ENCODE measurements around the gene BCAS4. TPM values are rescaled to one million over a fixed set of nuclear protein-coding genes. Genes with fewer than 3 reads are reported as not detected.
"Not testable (repeated sequence)": the region's sequence is repeated elsewhere in the genome, so short reads cannot be mapped to it uniquely, and the experiment has no call there.

The BCAS4 gene
- total RNA-seq, 4 donors from 2014 or later = 0.66 to 91.6 (median 1.9) TPM

DNA sequence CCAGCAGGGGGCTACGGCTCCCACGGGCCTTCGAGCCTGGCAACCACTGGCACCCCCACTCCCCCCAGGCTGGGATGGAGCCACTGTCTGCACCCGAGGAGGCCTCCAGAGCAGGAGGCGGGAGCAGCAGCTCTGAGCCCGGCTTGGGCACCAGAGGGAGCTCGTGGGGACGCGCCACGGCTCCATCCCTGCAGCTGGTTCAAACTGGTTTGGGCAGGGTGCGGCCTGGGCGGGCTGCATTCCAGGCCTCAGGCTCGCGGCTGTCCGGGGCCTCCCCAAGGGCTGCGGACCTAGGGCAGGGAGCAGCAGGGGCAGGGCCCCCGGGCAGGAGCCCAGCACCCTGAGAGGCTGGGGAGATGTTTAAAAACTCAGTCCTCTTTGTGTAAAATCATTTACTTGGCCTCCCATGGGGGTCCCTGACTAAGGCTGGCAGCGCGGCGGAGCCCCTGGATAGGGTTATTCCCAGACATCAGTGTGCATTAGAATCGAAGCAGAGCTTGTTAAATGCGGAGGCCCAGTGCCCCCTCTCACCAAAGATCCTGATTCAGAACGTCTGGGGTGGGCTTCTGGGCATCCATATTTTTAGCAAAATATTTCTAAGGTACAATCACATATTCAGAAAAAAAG is 4.1 kb upstream of the BCAS4 start:
- H3K4me1 ChIP-seq = peaks cover 0 to 28% (median 4%) of the 10 kb centered on the region in 4 donors
- peak overlapping the region in 1 of 4 donors; percentile 28 for H3K4me3 ChIP-seq
- TF ChIP-seq POLR2A (IDR thresholded peaks at IDR 0.05) = no peak
- TF ChIP-seq, protein P1, sequence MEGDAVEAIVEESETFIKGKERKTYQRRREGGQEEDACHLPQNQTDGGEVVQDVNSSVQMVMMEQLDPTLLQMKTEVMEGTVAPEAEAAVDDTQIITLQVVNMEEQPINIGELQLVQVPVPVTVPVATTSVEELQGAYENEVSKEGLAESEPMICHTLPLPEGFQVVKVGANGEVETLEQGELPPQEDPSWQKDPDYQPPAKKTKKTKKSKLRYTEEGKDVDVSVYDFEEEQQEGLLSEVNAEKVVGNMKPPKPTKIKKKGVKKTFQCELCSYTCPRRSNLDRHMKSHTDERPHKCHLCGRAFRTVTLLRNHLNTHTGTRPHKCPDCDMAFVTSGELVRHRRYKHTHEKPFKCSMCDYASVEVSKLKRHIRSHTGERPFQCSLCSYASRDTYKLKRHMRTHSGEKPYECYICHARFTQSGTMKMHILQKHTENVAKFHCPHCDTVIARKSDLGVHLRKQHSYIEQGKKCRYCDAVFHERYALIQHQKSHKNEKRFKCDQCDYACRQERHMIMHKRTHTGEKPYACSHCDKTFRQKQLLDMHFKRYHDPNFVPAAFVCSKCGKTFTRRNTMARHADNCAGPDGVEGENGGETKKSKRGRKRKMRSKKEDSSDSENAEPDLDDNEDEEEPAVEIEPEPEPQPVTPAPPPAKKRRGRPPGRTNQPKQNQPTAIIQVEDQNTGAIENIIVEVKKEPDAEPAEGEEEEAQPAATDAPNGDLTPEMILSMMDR (IDR thresholded peaks at IDR 0.05) = peak; percentile 67 to 83 (median 78)
- H3K27ac ChIP-seq = peak overlapping the region; percentile 53 to 80 (median 64)
- H3K9me3 ChIP-seq = no peaks in the 10 kb centered on the region
- peak; percentile 81 to 94 (median 93) for DNase-seq
- H3K36me3 ChIP-seq = no peaks in the 10 kb centered on the region
- H3K27me3 ChIP-seq = no peaks in the 10 kb centered on the region

DNA sequence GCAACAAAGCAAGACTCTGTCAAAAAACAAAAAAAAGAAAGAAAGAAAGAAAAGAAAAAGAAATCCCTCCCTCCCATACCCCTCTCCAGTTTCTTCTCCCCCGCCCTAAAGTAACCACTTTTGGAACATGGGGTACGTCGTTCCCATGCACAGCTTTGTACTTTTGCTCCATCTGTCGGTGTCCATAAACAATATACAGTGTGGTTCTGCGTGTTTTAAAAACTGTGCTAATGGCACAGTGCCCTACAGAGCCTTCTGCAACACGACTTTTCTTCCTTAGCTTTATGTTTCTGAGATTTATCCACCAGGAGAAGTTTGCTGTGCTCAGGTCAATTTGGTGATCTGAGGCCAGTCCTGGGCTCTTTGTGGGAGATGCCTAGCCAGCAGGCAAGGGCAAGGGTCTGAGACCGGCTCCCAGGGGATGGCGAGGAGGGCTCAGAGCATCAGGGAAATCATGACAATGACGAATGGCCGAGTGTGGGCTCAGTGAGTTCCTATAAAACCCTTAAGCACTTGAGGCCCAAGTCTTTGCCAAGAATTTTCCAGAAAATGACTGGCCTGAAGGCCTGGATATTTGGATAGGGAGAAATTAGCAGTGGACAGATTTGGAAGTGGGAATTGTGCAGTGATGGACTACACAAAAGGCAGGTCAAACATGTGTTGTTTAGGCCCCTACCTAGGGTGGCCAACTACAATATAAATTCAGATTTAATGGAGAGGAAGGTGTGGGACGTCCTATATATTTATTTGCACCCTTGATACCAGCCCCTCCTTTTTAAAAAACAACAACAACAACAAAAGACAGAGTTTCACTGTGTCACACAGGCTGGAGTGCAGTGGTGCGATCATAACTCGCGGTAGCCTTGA is 1.9 kb upstream of the BCAS4 start:
- Histone ChIP-seq H3K9me3 (no peaks in the 10 kb centered on the region), H3K4me3 (no peak overlapping the region), H3K4me1 (peaks cover 0 to 28% (median 4%) of the 10 kb centered on the region in 4 donors), H3K27me3 (no peaks in the 10 kb centered on the region), H3K36me3 (no peaks in the 10 kb centered on the region), H3K27ac (no peak overlapping the region)
- no peak for DNase-seq
- TF ChIP-seq POLR2A (IDR thresholded peaks at IDR 0.05) = no peak
- TF ChIP-seq, protein P1 (IDR thresholded peaks at IDR 0.05) = no peak

DNA sequence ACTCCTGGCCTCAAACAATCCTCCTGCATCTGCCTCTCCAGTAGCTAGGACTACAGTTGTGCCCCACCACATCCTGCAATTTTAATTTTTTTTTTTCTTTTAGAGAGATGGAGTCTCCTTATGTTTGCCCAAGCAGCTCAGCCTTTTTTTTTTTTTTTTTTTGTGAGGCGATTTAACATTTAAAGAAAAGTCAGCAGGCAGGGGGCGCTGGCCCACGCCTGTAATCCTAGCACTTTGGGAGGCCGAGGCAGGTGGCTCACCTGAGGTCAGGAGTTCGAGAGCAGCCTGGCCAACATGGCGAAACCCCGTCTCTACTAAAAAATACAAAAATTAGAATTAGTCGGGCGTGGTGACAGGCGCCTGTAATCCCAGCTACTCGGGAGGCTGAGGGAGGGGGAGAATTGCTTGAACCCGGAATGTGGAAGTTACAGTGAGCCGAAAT is 1.3 kb upstream of the BCAS4 start:
- H3K4me1 ChIP-seq = peaks cover 0 to 28% (median 4%) of the 10 kb centered on the region in 4 donors
- H3K27ac ChIP-seq, H3K9me3 ChIP-seq, H3K36me3 ChIP-seq, H3K27me3 ChIP-seq, H3K4me3 ChIP-seq: not testable (repeated sequence)
- TF ChIP-seq, protein P1 (IDR thresholded peaks at IDR 0.05) = peak in 3 of 6 experiments; percentile 29 to 42 (median 36)
- peak in 2 of 3 donors; percentile 52 to 76 for DNase-seq

DNA sequence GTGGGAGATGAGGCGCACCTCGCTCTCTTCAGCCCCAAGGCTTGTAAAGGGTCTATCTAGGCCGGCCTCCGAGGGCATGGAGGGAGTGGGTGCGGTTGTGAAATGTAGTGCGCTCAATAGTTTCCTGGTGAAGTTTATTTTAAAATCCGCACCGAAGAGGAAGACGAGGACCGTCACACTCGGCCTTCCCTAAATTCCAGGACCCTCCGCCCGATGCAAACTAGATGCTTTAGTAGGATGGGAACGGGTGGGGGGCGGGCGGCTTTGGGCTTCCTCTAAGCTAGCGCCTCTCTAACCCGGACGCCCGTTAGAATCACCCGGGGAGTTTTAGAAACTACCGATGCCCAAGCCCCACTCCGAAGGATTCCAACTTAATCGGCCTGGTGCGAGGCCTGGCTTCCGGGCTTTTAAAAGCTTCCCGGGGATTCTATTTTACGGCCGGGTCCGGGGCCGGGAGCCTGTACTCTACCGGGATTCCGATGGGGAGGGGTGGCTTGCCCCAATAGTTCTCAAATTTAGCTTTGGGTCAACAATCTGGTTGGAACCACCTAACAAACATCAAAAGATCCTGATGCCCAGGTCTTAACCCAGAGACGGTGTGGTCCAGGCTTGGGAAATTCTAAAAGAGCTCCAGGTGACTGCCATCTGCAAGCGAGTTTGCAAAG is 548 bp upstream of the BCAS4 start:
- peak overlapping the region in 3 of 4 donors; percentile 11 to 97 (median 59) for H3K27ac ChIP-seq
- peak overlapping the region; percentile 78 to 97 (median 86) for H3K4me3 ChIP-seq
- H3K36me3 ChIP-seq = no peaks in the 10 kb centered on the region
- peaks cover 0 to 28% (median 4%) of the 10 kb centered on the region in 4 donors for H3K4me1 ChIP-seq
- no peaks in the 10 kb centered on the region for H3K27me3 ChIP-seq
- TF ChIP-seq, protein P1 (IDR thresholded peaks at IDR 0.05) = no peak
- no peak for TF ChIP-seq POLR2A (IDR thresholded peaks at IDR 0.05)
- no peak for DNase-seq
- H3K9me3 ChIP-seq = no peaks in the 10 kb centered on the region

DNA sequence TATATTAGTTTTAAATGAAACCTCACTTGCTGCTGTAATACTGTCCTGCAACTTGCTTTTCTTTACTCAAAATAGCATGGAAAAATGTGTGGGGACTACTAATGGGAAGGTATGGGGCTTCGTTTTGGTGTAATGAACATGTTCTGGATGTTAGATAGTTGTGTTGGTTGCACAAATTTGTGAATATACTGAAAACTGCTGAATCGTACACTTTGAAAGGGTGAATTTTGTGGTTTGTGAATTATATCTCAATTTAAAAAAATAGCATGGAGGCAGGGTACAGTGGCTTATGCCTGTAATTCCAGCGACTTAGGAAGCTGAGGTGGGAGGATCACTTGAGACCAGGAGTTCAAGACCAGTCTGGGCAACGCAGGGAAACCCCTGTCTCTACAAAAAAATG is 2.3 kb downstream of the BCAS4 start:
- TF ChIP-seq POLR2A (IDR thresholded peaks at IDR 0.05) = no peak
- TF ChIP-seq, protein P1 (IDR thresholded peaks at IDR 0.05) = no peak
- H3K27ac ChIP-seq = no peak overlapping the region
- no peaks in the 10 kb centered on the region for H3K9me3 ChIP-seq
- DNase-seq = no peak
- H3K4me1 ChIP-seq = peaks cover 0 to 16% (median 1%) of the 10 kb centered on the region in 4 donors
- H3K36me3 ChIP-seq = no peaks in the 10 kb centered on the region
- H3K27me3 ChIP-seq = no peaks in the 10 kb centered on the region
- H3K4me3 ChIP-seq = no peak overlapping the region
